Tibial nerve (tissue), 4 donors: ENCODE data around the gene SPACA5.
"Not testable (repeated sequence)": the region's sequence is repeated elsewhere in the genome, so short reads cannot be mapped to it uniquely, and the experiment has no call there.

Experiments
- CTCF ChIP-seq, 5 experiments: fragments of 200-600 bp in 3 of 5; fragments of 450-650 bp in 2 of 5; sonication (generic) in 3 of 5; IDR thresholded peaks; one replicate each; pipeline ENCODE4 v1.5.1; 2016 to 2019; ENCODE audit warnings: antibody characterized with exemption in 5 of 5, mild to moderate bottlenecking in 3 of 5, moderate library complexity in 2 of 5
- EP300 ChIP-seq, 2 donors: sonication (generic); formaldehyde crosslinking; IDR thresholded peaks; one replicate each; pipeline ENCODE4 v1.6.1; 2017; ENCODE audit warnings: antibody characterized with exemption in 2 of 2, mild to moderate bottlenecking in 1 of 2
- POLR2A ChIP-seq, 2 donors: fragments of 450-650 bp; IDR thresholded peaks; one replicate each; pipeline ENCODE4 v1.6.1; 2017; ENCODE audit warnings: antibody characterized with exemption in 2 of 2, mild to moderate bottlenecking in 2 of 2, moderate library complexity in 2 of 2

GRCh38 chrX:48009445-48009960, 2.7 kb downstream of the SPACA5 start:
- TF ChIP-seq CTCF, EP300, POLR2A (IDR thresholded peaks at IDR 0.05): not testable (repeated sequence)
